ENCODE results near the gene CALR.

Gene CALR

DNA sequence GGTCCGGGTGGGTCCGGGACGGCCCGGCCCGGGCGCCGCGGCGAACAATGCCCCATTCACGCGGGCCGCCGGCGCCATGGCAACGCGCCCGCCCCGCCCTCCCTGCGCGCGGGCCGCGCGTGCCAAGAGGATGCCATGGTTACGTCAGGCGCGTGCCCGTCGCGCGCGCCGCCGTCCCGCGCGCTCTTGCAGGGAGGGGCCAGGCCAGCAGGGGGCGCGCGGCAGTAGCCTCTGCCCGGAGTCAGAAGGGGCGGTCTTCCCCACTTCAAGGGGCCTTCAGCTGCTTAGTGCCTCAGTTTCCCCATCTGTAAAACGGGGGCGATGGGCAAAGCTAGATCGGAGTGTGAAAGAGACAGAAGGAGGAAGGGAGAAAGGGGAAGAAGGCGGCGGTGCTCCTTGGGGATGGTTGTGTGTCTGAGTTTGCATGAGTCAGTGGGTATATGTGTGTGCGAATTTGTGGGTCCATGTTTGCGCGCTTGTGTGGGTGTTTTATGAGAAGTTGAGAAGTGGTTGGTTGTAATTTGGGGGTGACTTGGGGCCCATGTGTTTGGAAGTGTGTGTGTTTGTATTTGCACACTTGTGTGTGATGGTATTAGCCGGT is 45.2 kb downstream of the CALR start:
- Histone ChIP-seq H3K27ac (ENCODE audit: low read depth, low read length, poor library complexity, severe bottlenecking) (no peak overlapping the region), H3K4me3 (ENCODE audit: low read depth, low read length, poor library complexity, severe bottlenecking) (peak overlapping the region; percentile 38), H3K4me1 (ENCODE audit: insufficient read depth, low read length, severe bottlenecking) (peaks cover 5% of the 10 kb centered on the region), H3F3A (ENCODE audit: insufficient read depth, low read length) (no peaks in the 10 kb centered on the region), H3K27me3 (ENCODE audit: insufficient read depth, low read length) (no peaks in the 10 kb centered on the region), H3K9me2 (ENCODE audit: low read depth, low read length) (no peaks in the 10 kb centered on the region), H4K20me1 (ENCODE audit: insufficient read depth, low read length) (no peaks in the 10 kb centered on the region), H2AFZ (ENCODE audit: low read length) (no peak overlapping the region), H3K79me2 (ENCODE audit: insufficient read depth, low read length) (no peaks in the 10 kb centered on the region), H3K4me2 (ENCODE audit: low read length) (peak overlapping the region; percentile 48), H3K36me3 (ENCODE audit: insufficient read depth, low read length) (no peaks in the 10 kb centered on the region), H3K9ac (ENCODE audit: low read length) (no peak overlapping the region), H3K9me3 (ENCODE audit: low read length) (no peaks in the 10 kb centered on the region)
- TF ChIP-seq, protein P1, sequence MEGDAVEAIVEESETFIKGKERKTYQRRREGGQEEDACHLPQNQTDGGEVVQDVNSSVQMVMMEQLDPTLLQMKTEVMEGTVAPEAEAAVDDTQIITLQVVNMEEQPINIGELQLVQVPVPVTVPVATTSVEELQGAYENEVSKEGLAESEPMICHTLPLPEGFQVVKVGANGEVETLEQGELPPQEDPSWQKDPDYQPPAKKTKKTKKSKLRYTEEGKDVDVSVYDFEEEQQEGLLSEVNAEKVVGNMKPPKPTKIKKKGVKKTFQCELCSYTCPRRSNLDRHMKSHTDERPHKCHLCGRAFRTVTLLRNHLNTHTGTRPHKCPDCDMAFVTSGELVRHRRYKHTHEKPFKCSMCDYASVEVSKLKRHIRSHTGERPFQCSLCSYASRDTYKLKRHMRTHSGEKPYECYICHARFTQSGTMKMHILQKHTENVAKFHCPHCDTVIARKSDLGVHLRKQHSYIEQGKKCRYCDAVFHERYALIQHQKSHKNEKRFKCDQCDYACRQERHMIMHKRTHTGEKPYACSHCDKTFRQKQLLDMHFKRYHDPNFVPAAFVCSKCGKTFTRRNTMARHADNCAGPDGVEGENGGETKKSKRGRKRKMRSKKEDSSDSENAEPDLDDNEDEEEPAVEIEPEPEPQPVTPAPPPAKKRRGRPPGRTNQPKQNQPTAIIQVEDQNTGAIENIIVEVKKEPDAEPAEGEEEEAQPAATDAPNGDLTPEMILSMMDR (IDR thresholded peaks at IDR 0.05; ENCODE audit: low read length): peak; percentile 83
- no peak for TF ChIP-seq EZH2 (IDR thresholded peaks at IDR 0.05; ENCODE audit: borderline replicate concordance, low read length)

DNA sequence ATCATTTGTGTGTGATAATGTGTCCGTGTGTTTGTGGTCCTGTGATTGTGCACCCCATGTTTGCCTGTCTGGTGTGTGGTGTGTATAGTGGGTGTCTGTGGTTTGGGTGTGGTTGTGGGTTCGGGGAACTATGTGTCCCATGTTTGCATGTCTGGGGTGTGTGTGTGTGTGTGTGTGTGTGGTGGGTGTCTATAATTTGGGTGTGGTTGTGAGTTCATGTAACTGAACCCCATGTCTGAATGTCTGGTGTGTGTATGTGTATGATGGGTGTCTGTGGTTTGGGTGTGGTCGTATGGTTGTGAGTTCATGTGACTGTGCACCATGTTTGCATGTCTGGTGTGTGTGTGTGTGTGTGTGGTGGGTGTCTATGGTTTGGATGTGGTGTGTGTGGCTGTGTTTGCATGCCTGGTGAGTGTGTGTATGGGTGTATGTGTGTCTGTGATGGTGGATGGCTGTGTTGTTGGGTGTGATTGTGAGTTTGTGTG is 45.8 kb downstream of the CALR start:
- Histone ChIP-seq H3K36me3 (ENCODE audit: insufficient read depth, low read length) (no peaks in the 10 kb centered on the region), H3K4me3 (ENCODE audit: low read depth, low read length, poor library complexity, severe bottlenecking) (no peak overlapping the region), H3K4me1 (ENCODE audit: insufficient read depth, low read length, severe bottlenecking) (peaks cover 5% of the 10 kb centered on the region), H3K27me3 (ENCODE audit: insufficient read depth, low read length) (no peaks in the 10 kb centered on the region), H3K27ac (ENCODE audit: low read depth, low read length, poor library complexity, severe bottlenecking) (no peak overlapping the region), H4K20me1 (ENCODE audit: insufficient read depth, low read length) (no peaks in the 10 kb centered on the region), H3K9ac (ENCODE audit: low read length) (no peak overlapping the region), H2AFZ (ENCODE audit: low read length) (no peak overlapping the region), H3K9me2 (ENCODE audit: low read depth, low read length) (no peaks in the 10 kb centered on the region), H3K4me2 (ENCODE audit: low read length) (no peak overlapping the region), H3F3A (ENCODE audit: insufficient read depth, low read length) (no peaks in the 10 kb centered on the region), H3K9me3 (ENCODE audit: low read length) (no peaks in the 10 kb centered on the region), H3K79me2 (ENCODE audit: insufficient read depth, low read length) (no peaks in the 10 kb centered on the region)
- TF ChIP-seq, protein P1 (IDR thresholded peaks at IDR 0.05; ENCODE audit: low read length): no peak

DNA sequence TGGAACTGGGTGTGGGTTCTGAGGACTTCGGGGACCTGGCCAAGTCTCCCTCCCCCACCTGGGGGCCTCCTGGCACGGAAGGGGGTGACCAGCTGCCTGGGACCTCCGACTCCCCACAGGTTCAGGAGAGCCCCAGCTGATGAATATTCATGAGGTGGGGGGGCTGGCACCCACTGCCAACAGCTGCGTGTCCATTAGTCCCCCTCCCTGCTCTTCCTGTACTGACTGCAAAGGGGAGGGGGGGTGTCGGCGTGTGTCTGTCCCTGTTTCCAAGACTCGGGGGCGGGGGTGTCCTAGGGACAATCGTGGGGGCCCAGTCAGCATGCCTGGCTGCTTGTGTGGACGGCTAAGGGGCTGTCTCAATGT is 46.3 kb downstream of the CALR start:
- Histone ChIP-seq H3K9ac (ENCODE audit: low read length) (no peak overlapping the region), H3K27me3 (ENCODE audit: insufficient read depth, low read length) (no peaks in the 10 kb centered on the region), H3K9me3 (ENCODE audit: low read length) (no peaks in the 10 kb centered on the region), H3K9me2 (ENCODE audit: low read depth, low read length) (no peaks in the 10 kb centered on the region), H3K4me2 (ENCODE audit: low read length) (no peak overlapping the region), H4K20me1 (ENCODE audit: insufficient read depth, low read length) (no peaks in the 10 kb centered on the region), H2AFZ (ENCODE audit: low read length) (no peak overlapping the region), H3K36me3 (ENCODE audit: insufficient read depth, low read length) (no peaks in the 10 kb centered on the region), H3K79me2 (ENCODE audit: insufficient read depth, low read length) (no peaks in the 10 kb centered on the region), H3K27ac (ENCODE audit: low read depth, low read length, poor library complexity, severe bottlenecking) (no peak overlapping the region), H3K4me1 (ENCODE audit: insufficient read depth, low read length, severe bottlenecking) (peaks cover 5% of the 10 kb centered on the region), H3K4me3 (ENCODE audit: low read depth, low read length, poor library complexity, severe bottlenecking) (no peak overlapping the region), H3F3A (ENCODE audit: insufficient read depth, low read length) (no peaks in the 10 kb centered on the region)
- TF ChIP-seq EZH2 (IDR thresholded peaks at IDR 0.05; ENCODE audit: borderline replicate concordance, low read length): no peak
- TF ChIP-seq, protein P1 (IDR thresholded peaks at IDR 0.05; ENCODE audit: low read length): no peak
